K562 (cell line): ENCODE data around the gene DLGAP3. TPM values are rescaled to one million over a fixed set of nuclear protein-coding genes. Genes with fewer than 3 reads are reported as not detected.

ENCODE experiments used
- BRF2 ChIP-seq: IDR thresholded peaks from 3 replicates; pipeline ENCODE4 v1.6.1; 2011; ENCODE audit warnings: borderline replicate concordance, mild to moderate bottlenecking; ENCODE audit not compliant: insufficient read length, insufficient read depth
- DIDO1 ChIP-seq: fragments of 450-650 bp; IDR thresholded peaks from 2 replicates; pipeline ENCODE4 v1.6.1; 2016; ENCODE audit warnings: low read depth, missing biosample characterization, missing genetic modification characterization
- HSF4 ChIP-seq: fragments of 250-450 bp; sonication (Bioruptor Pico); IDR thresholded peaks from 2 replicates; pipeline ENCODE4 v2.1.2; 2022; ENCODE audit warnings: mild to moderate bottlenecking, moderate library complexity, borderline replicate concordance
- ZFPM2 ChIP-seq: fragments of 250-450 bp; sonication (Bioruptor Pico); IDR thresholded peaks from 2 replicates; pipeline ENCODE4 v1.5.1; 2022; ENCODE audit warnings: mild to moderate bottlenecking
- ZNF318 ChIP-seq, 2 experiments: fragments of 450-650 bp; IDR thresholded peaks; 2 replicates each; pipeline ENCODE4 v1.6.1; 2016; ENCODE audit warnings: mild to moderate bottlenecking in 2 of 2, borderline replicate concordance in 1 of 2, low read depth in 1 of 2, moderate library complexity in 1 of 2
- polyA plus RNA-seq, 8 experiments: library from polyadenylated mRNA; depleted of rRNA in 4 of 8; stranded (reverse) in 5 of 8; unstranded in 3 of 8; fragments of >200 nt; fragmentation: Nextera tagmentation in 2 of 8; fragmentation: Illumina TruSeq in 1 of 8; extraction: Ambion mirVana in 2 of 8; extraction: Trizol in 1 of 8; gene quantifications; 2 replicates each; pipeline versions ENCODE4 v1.2.1 to v1.2.3, GENCODE V29; 2011 to 2014; ENCODE audit warnings: inconsistent platforms in 1 of 8, missing spikeins in 1 of 8
- total RNA-seq, 7 experiments: library from RNA; depleted of rRNA in 6 of 7; stranded (reverse); fragments of >200 nt in 6 of 7; fragmentation: Illumina TruSeq in 2 of 7; extraction: Trizol in 2 of 7; gene quantifications; 2 replicates each; pipeline versions ENCODE4 v1.2.1 to v1.2.3, GENCODE V29; 2011 to 2021; ENCODE audit warnings: low replicate concordance in 1 of 7

The DLGAP3 gene
- total and polyA plus RNA-seq, 9 of the 15 experiments (the other 6 are each of a cell fraction or from before 2014, with no cell fraction given), result 0.01 to 0.16 (median 0.07) TPM; not detected in 6

GRCh38 chr1:34976384-34977209 lies 47.1 kb upstream of the DLGAP3 start (continued):
- TF ChIP-seq ZNF318 (IDR thresholded peaks at IDR 0.05; ENCODE audit: borderline replicate concordance in 1 of 2, low read depth in 1 of 2) (no peak), DIDO1 (tag) (no peak), HSF4 (no peak), BRF2 (no peak), ZFPM2 (CRISPR knock-in tag) (no peak)
